HepG2 (cell line): Measurements from ENCODE around the gene PPP4C. TPM values are rescaled to one million over a fixed set of nuclear protein-coding genes. Genes with fewer than 3 reads are reported as not detected.

Experiments used
- BORCS8-MEF2B ChIP-seq: sonication (generic); formaldehyde crosslinking; IDR thresholded peaks from 2 replicates; pipeline ENCODE4 v1.8.0; 2022; ENCODE audit warnings: mild to moderate bottlenecking, missing genetic modification reagents
- CHD4 ChIP-seq: fragments of 200-600 bp; sonication (generic); IDR thresholded peaks from 2 replicates; pipeline ENCODE4 v1.7.0; 2017; ENCODE audit warnings: mild to moderate bottlenecking, low read length, borderline replicate concordance
- DDIT3 ChIP-seq: sonication (generic); formaldehyde crosslinking; IDR thresholded peaks from 2 replicates; pipeline ENCODE4 v1.4.0; 2020; ENCODE audit warnings: mild to moderate bottlenecking, missing genetic modification reagents
- FOXP4 ChIP-seq: sonication (generic); formaldehyde crosslinking; IDR thresholded peaks from 2 replicates; pipeline ENCODE4 v1.4.0; 2020; ENCODE audit warnings: missing genetic modification reagents
- HNF4A ChIP-seq: sonication (generic); formaldehyde crosslinking; IDR thresholded peaks from 2 replicates; pipeline ENCODE4 v1.4.0; 2020; ENCODE audit warnings: missing genetic modification reagents
- IKZF1 ChIP-seq: fragments of 450-650 bp; IDR thresholded peaks from 2 replicates; pipeline ENCODE4 v1.7.1; 2016
- JUNB ChIP-seq: sonication (generic); formaldehyde crosslinking; IDR thresholded peaks from 2 replicates; pipeline ENCODE4 v1.8.0; 2022; ENCODE audit warnings: missing genetic modification reagents, mild to moderate bottlenecking, borderline replicate concordance
- MLXIP ChIP-seq: sonication (generic); formaldehyde crosslinking; IDR thresholded peaks from 2 replicates; pipeline ENCODE4 v1.9.0; 2021; ENCODE audit warnings: missing genetic modification reagents, borderline replicate concordance
- NR2F6 ChIP-seq, 2 experiments: IDR thresholded peaks; 2 replicates each; pipeline ENCODE4 v1.6.1; 2016; ENCODE audit warnings: antibody characterized with exemption in 1 of 2, mild to moderate bottlenecking in 1 of 2
- RNF2 ChIP-seq: fragments of 450-650 bp; conservative IDR thresholded peaks from 2 replicates; pipeline ENCODE4 v1.6.1; 2016; ENCODE audit warnings: low read depth
- SALL1 ChIP-seq: sonication (generic); formaldehyde crosslinking; IDR thresholded peaks from 2 replicates; pipeline ENCODE4 v1.8.0; 2022; ENCODE audit warnings: mild to moderate bottlenecking, missing genetic modification reagents
- SMARCE1 ChIP-seq: fragments of 450-650 bp; IDR thresholded peaks from 2 replicates; pipeline ENCODE4 v1.6.1; 2017; ENCODE audit warnings: borderline replicate concordance
- ZFY ChIP-seq: sonication (generic); formaldehyde crosslinking; IDR thresholded peaks from 2 replicates; pipeline ENCODE4 v1.4.0; 2020; ENCODE audit warnings: missing genetic modification reagents
- ZMYM4 ChIP-seq: sonication (generic); formaldehyde crosslinking; IDR thresholded peaks from 2 replicates; pipeline ENCODE4 v1.8.1; 2023; ENCODE audit warnings: mild to moderate bottlenecking, missing genetic modification reagents
- ZNF280D ChIP-seq: sonication (generic); formaldehyde crosslinking; IDR thresholded peaks from 2 replicates; pipeline ENCODE4 v1.5.1; 2020; ENCODE audit warnings: mild to moderate bottlenecking, missing genetic modification reagents
- ZNF576 ChIP-seq: sonication (generic); formaldehyde crosslinking; IDR thresholded peaks from 2 replicates; pipeline ENCODE4 v1.4.0; 2020; ENCODE audit warnings: mild to moderate bottlenecking, missing genetic modification reagents
- ZNF660 ChIP-seq: sonication (generic); formaldehyde crosslinking; IDR thresholded peaks from 2 replicates; pipeline ENCODE4 v1.5.1; 2020; ENCODE audit warnings: mild to moderate bottlenecking, low read depth, missing genetic modification reagents, borderline replicate concordance
- ZUFSP ChIP-seq: sonication (generic); formaldehyde crosslinking; IDR thresholded peaks from 2 replicates; pipeline ENCODE4 v1.9.0; 2021; ENCODE audit warnings: missing genetic modification reagents, mild to moderate bottlenecking, borderline replicate concordance
- polyA plus RNA-seq, 8 experiments: library from polyadenylated mRNA; depleted of rRNA in 3 of 8; stranded (reverse) in 7 of 8; unstranded in 1 of 8; fragments of >200 nt; fragmentation: Illumina TruSeq in 4 of 8; extraction: Trizol in 4 of 8; gene quantifications; 2 replicates each; pipeline versions ENCODE4 v1.2.1 to v1.2.3, GENCODE V29; 2011 to 2016; ENCODE audit warnings: low read depth in 4 of 8, missing spikeins in 1 of 8, mixed read lengths in 1 of 8; ENCODE audit not compliant: insufficient read depth in 1 of 8
- total RNA-seq, 5 experiments: library from RNA; depleted of rRNA; stranded (reverse); fragments of >200 nt; fragmentation: Illumina TruSeq; extraction: Trizol; gene quantifications; 2 replicates each; pipeline ENCODE4 v1.2.3, GENCODE V29; 2016; ENCODE audit warnings: low read depth in 1 of 5

The PPP4C gene
- total and polyA plus RNA-seq, 2 of the 13 experiments (the other 11 are each of a cell fraction or from before 2014, with no cell fraction given): 176 to 220 TPM

GRCh38 chr16:30091474-30092372 lies 15.9 kb downstream of the PPP4C start, which contains the start of gene TBX6 (continued):
- TF ChIP-seq ZUFSP: peak; percentile 19; the same call in 1 of the 2 replicates
- no peak for TF ChIP-seq CHD4
- no peak for TF ChIP-seq DDIT3 (CRISPR knock-in tag)
- 0 out of 2 replicates have a peak, but pooled peaks have one; percentile 56 for TF ChIP-seq ZNF280D (CRISPR knock-in tag)
- no peak for TF ChIP-seq SMARCE1
- no peak for TF ChIP-seq BORCS8-MEF2B
- no peak for TF ChIP-seq JUNB (CRISPR knock-in tag)
- no peak for TF ChIP-seq IKZF1
- TF ChIP-seq SALL1: no peak
- no peak for TF ChIP-seq RNF2
- no peak; the same call in 1 of the 2 replicates for TF ChIP-seq HNF4A (CRISPR knock-in tag)
- TF ChIP-seq ZFY (CRISPR knock-in tag): peak; percentile 78
- TF ChIP-seq ZNF576 (CRISPR knock-in tag): no peak
- TF ChIP-seq MLXIP (CRISPR knock-in tag): peak; percentile 73; the same call in 1 of the 2 replicates
- TF ChIP-seq ZNF660 (CRISPR knock-in tag): no peak
- TF ChIP-seq ZMYM4 (CRISPR knock-in tag): peak; percentile 75; the same call in 1 of the 2 replicates
- TF ChIP-seq NR2F6 (IDR thresholded peaks at IDR 0.05): 0 out of 2 replicates have a peak, but pooled peaks have one; percentile 5
- TF ChIP-seq NR2F6 (CRISPR knock-in tag; IDR thresholded peaks at IDR 0.05): peak; percentile 85
- peak; percentile 50; the same call in 1 of the 2 replicates for TF ChIP-seq FOXP4
